K562 (cell line): ENCODE data around the gene KCND3. TPM values are rescaled to one million over a fixed set of nuclear protein-coding genes. Genes with fewer than 3 reads are reported as not detected.

Experiments used
- ATF3 ChIP-seq, 2 experiments: fragments of 450-650 bp in 1 of 2; sonication (generic) in 1 of 2; formaldehyde crosslinking in 1 of 2; IDR thresholded peaks in 1 of 2; conservative IDR thresholded peaks in 1 of 2; 2 replicates each; pipeline versions ENCODE4 v1.6.1 to v1.8.1; 2016 to 2023; ENCODE audit warnings: mild to moderate bottlenecking in 2 of 2, moderate library complexity in 2 of 2, inconsistent platforms in 1 of 2, missing genetic modification reagents in 1 of 2
- BACH1 ChIP-seq: fragments of 200-800 bp; sonication (Bioruptor generic); IDR thresholded peaks from 2 replicates; pipeline ENCODE4 v1.6.1; 2016; ENCODE audit warnings: missing genetic modification characterization, missing compliant biosample characterization
- CREM ChIP-seq: IDR thresholded peaks from 2 replicates; pipeline ENCODE4 v1.6.1; 2014; ENCODE audit warnings: antibody characterized with exemption, low read depth
- CTBP1 ChIP-seq: fragments of 450-650 bp; IDR thresholded peaks from 2 replicates; pipeline ENCODE4 v1.6.1; 2016; ENCODE audit warnings: borderline replicate concordance
- FOSL1 ChIP-seq: fragments of 200-800 bp; sonication (Bioruptor generic); conservative IDR thresholded peaks from 2 replicates; pipeline ENCODE4 v1.6.1; 2016; ENCODE audit warnings: missing genetic modification characterization, missing compliant biosample characterization
- FOXA1 ChIP-seq: fragments of 450-650 bp; IDR thresholded peaks from 2 replicates; pipeline ENCODE4 v1.6.1; 2016; ENCODE audit warnings: mild to moderate bottlenecking, borderline replicate concordance
- FOXJ3 ChIP-seq: sonication (generic); formaldehyde crosslinking; IDR thresholded peaks from 2 replicates; pipeline ENCODE4 v1.4.0; 2020; ENCODE audit warnings: mild to moderate bottlenecking, missing genetic modification reagents
- FUS ChIP-seq: fragments of 200-400 bp; formaldehyde crosslinking; optimal IDR thresholded peaks from 2 replicates; pipeline ENCODE3; 2017; ENCODE audit warnings: low read depth, low read length
- GABPB2 ChIP-seq: fragments of 250-450 bp; sonication (Bioruptor Pico); conservative IDR thresholded peaks from 2 replicates; pipeline ENCODE4 v1.5.1; 2021; ENCODE audit warnings: mild to moderate bottlenecking
- GATAD2B ChIP-seq: fragments of 450-650 bp; IDR thresholded peaks from 2 replicates; pipeline ENCODE4 v1.6.1; 2017; ENCODE audit warnings: mild to moderate bottlenecking, borderline replicate concordance
- HMGN3 ChIP-seq: IDR thresholded peaks from 2 replicates; pipeline ENCODE4 v1.6.1; 2011; ENCODE audit warnings: borderline replicate concordance, low read depth, mild to moderate bottlenecking, mixed read lengths, low read length; ENCODE audit not compliant: insufficient read length; ENCODE audit errors: extremely low read depth
- KLF1 ChIP-seq: fragments of 450-650 bp; IDR thresholded peaks from 2 replicates; pipeline ENCODE4 v1.6.1; 2016; ENCODE audit warnings: missing genetic modification characterization, missing compliant biosample characterization
- MAFG ChIP-seq: fragments of 450-650 bp; conservative IDR thresholded peaks from 2 replicates; pipeline ENCODE4 v1.6.1; 2016; ENCODE audit warnings: missing genetic modification characterization, missing compliant biosample characterization
- MAFK ChIP-seq: IDR thresholded peaks from 2 replicates; pipeline ENCODE4 v1.6.1; 2011; ENCODE audit warnings: low read length, improper control_type of control experiment
- RCOR1 ChIP-seq, 2 experiments: IDR thresholded peaks; 2 replicates each; pipeline ENCODE4 v1.6.1; 2012; ENCODE audit warnings: low read depth in 2 of 2, low read length in 2 of 2, borderline replicate concordance in 1 of 2, improper control_type of control experiment in 1 of 2
- TCF7L2 ChIP-seq: fragments of 150-350 bp; IDR thresholded peaks from 2 replicates; pipeline ENCODE4 v1.6.1; 2016; ENCODE audit warnings: low read depth, mild to moderate bottlenecking, low read length, moderate library complexity
- XRCC4 ChIP-seq: IDR thresholded peaks from one replicate; pipeline ENCODE4 v1.6.1; 2011; ENCODE audit not compliant: insufficient read depth, insufficient read length; ENCODE audit errors: extremely low read depth
- ZNF175 ChIP-seq: fragments of 200-800 bp; sonication (Bioruptor generic); IDR thresholded peaks from 2 replicates; pipeline ENCODE4 v1.6.1; 2016; ENCODE audit warnings: low read depth, mild to moderate bottlenecking, missing genetic modification characterization, missing compliant biosample characterization
- ZNF253 ChIP-seq: fragments of 250-450 bp; sonication (Bioruptor Pico); conservative IDR thresholded peaks from 2 replicates; pipeline ENCODE4 v1.6.1; 2021; ENCODE audit warnings: mild to moderate bottlenecking
- ZNF507 ChIP-seq: conservative IDR thresholded peaks from 2 replicates; pipeline ENCODE4 v1.6.1; 2017; ENCODE audit warnings: missing genetic modification characterization, missing compliant biosample characterization
- ZNF584 ChIP-seq: fragments of 200-800 bp; sonication (Bioruptor generic); IDR thresholded peaks from 2 replicates; pipeline ENCODE4 v1.6.1; 2016; ENCODE audit warnings: low read depth, mild to moderate bottlenecking, missing genetic modification characterization, missing compliant biosample characterization
- ZNF77 ChIP-seq: fragments of 250-450 bp; sonication (Bioruptor Pico); IDR thresholded peaks from 2 replicates; pipeline ENCODE4 v1.5.0; 2020
- polyA plus RNA-seq, 8 experiments: library from polyadenylated mRNA; depleted of rRNA in 4 of 8; stranded (reverse) in 5 of 8; unstranded in 3 of 8; fragments of >200 nt; fragmentation: Nextera tagmentation in 2 of 8; fragmentation: Illumina TruSeq in 1 of 8; extraction: Ambion mirVana in 2 of 8; extraction: Trizol in 1 of 8; gene quantifications; 2 replicates each; pipeline versions ENCODE4 v1.2.1 to v1.2.3, GENCODE V29; 2011 to 2014; ENCODE audit warnings: inconsistent platforms in 1 of 8, missing spikeins in 1 of 8
- total RNA-seq, 7 experiments: library from RNA; depleted of rRNA in 6 of 7; stranded (reverse); fragments of >200 nt in 6 of 7; fragmentation: Illumina TruSeq in 2 of 7; extraction: Trizol in 2 of 7; gene quantifications; 2 replicates each; pipeline versions ENCODE4 v1.2.1 to v1.2.3, GENCODE V29; 2011 to 2021; ENCODE audit warnings: low replicate concordance in 1 of 7
- TF ChIP-seq, protein P1 (sequence below), 3 experiments: IDR thresholded peaks in 2 of 3; conservative IDR thresholded peaks in 1 of 3; 2 replicates each; pipeline ENCODE4 v1.5.1; 2011 to 2012; ENCODE audit warnings: low read length in 3 of 3, mild to moderate bottlenecking in 3 of 3, control low read depth in 2 of 3, improper control_type of control experiment in 1 of 3, inconsistent platforms in 1 of 3, low read depth in 1 of 3, mixed read lengths in 1 of 3, moderate library complexity in 1 of 3; ENCODE audit not compliant: insufficient read depth in 2 of 3
- TF ChIP-seq, protein P2 (sequence below): sonication (generic); formaldehyde crosslinking; IDR thresholded peaks from 2 replicates; pipeline ENCODE4 v1.8.1; 2023; ENCODE audit warnings: mild to moderate bottlenecking, missing genetic modification reagents

KCND3 gene
- total and polyA plus RNA-seq, 9 of the 15 experiments (the other 6 are each of a cell fraction or from before 2014, with no cell fraction given) = not detected

DNA sequence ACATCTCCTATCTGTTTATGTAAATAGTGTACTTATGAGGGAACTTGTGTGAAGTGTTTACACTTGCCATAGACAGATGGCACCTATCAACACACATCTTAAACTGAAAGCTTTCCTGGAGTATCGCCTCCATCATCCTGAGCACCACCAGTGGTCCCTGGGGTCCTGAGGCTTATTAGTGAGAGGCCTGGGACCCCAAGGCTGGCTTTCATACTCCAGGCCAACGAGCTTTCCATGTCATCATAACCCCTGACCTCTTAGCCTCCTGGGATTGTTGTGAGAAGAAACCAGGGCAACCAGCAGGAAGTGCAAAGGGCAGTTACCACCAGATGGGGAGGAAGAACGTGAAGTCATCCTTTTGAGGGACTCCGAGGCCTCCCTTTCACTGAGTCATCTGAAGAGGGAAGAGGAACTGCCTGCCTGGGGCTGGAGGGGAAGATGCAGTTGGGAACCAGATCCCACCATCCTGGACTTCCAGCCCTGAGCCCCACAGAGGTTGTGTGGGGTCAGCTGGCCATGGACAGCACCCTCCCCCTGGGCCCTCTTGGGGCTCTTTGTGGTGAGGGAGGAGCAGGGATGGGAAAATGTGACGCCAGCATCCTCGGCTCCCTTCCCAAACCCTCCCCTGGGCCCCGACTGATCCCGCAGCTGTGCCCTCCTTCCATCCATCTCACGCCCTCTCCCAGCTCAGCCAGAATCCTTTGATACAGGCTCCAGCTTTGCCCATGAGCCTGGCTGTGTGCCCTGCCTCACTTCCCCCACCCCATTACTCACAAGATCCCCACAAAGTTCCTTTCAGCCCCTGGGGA, 256.1 kb downstream of the KCND3 start (continued):
- peak; percentile 85 for TF ChIP-seq ATF3 (IDR thresholded peaks at IDR 0.05)
- no peak for TF ChIP-seq ATF3 (CRISPR knock-in tag; conservative IDR thresholded peaks at IDR 0.05)
- TF ChIP-seq ZNF584 = peak; percentile 94
- no peak for TF ChIP-seq HMGN3
- TF ChIP-seq MAFG (tag) = peak; percentile 63
- peak; percentile 87 for TF ChIP-seq FOXJ3 (CRISPR knock-in tag)
- TF ChIP-seq TCF7L2 = no peak
- TF ChIP-seq ZNF77 (CRISPR knock-in tag) = no peak
- TF ChIP-seq, protein P1, sequence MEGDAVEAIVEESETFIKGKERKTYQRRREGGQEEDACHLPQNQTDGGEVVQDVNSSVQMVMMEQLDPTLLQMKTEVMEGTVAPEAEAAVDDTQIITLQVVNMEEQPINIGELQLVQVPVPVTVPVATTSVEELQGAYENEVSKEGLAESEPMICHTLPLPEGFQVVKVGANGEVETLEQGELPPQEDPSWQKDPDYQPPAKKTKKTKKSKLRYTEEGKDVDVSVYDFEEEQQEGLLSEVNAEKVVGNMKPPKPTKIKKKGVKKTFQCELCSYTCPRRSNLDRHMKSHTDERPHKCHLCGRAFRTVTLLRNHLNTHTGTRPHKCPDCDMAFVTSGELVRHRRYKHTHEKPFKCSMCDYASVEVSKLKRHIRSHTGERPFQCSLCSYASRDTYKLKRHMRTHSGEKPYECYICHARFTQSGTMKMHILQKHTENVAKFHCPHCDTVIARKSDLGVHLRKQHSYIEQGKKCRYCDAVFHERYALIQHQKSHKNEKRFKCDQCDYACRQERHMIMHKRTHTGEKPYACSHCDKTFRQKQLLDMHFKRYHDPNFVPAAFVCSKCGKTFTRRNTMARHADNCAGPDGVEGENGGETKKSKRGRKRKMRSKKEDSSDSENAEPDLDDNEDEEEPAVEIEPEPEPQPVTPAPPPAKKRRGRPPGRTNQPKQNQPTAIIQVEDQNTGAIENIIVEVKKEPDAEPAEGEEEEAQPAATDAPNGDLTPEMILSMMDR (IDR thresholded peaks at IDR 0.05 in 2 of 3, conservative IDR thresholded peaks at IDR 0.05 in 1 of 3; ENCODE audit: insufficient read depth in 2 of 3, low read depth in 1 of 3, low read length in 3 of 3) = 0 out of 6 replicates have a peak, but pooled peaks of 1 of the 3 experiments have one; percentile 1
- TF ChIP-seq RCOR1 (IDR thresholded peaks at IDR 0.05; ENCODE audit: borderline replicate concordance in 1 of 2, low read depth in 2 of 2, low read length in 2 of 2) = peak in 1 of 2 experiments; percentile 52; a peak in 1 of 4 replicates
- peak; percentile 34; the same call in 1 of the 2 replicates for TF ChIP-seq CREM
- no peak for TF ChIP-seq XRCC4
- peak; percentile 81 for TF ChIP-seq CTBP1
- TF ChIP-seq ZNF253 = no peak
- no peak for TF ChIP-seq KLF1
- 0 out of 2 replicates have a peak, but pooled peaks have one; percentile 38 for TF ChIP-seq ZNF175 (CRISPR knock-in tag)
- peak; percentile 59; the same call in 1 of the 2 replicates for TF ChIP-seq MAFK
- TF ChIP-seq FUS = no peak
- TF ChIP-seq FOSL1 (tag) = peak; percentile 88
- no peak for TF ChIP-seq GABPB2
- TF ChIP-seq FOXA1 = no peak
- no peak for TF ChIP-seq GATAD2B
- TF ChIP-seq, protein P2, sequence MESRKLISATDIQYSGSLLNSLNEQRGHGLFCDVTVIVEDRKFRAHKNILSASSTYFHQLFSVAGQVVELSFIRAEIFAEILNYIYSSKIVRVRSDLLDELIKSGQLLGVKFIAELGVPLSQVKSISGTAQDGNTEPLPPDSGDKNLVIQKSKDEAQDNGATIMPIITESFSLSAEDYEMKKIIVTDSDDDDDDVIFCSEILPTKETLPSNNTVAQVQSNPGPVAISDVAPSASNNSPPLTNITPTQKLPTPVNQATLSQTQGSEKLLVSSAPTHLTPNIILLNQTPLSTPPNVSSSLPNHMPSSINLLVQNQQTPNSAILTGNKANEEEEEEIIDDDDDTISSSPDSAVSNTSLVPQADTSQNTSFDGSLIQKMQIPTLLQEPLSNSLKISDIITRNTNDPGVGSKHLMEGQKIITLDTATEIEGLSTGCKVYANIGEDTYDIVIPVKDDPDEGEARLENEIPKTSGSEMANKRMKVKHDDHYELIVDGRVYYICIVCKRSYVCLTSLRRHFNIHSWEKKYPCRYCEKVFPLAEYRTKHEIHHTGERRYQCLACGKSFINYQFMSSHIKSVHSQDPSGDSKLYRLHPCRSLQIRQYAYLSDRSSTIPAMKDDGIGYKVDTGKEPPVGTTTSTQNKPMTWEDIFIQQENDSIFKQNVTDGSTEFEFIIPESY (CRISPR knock-in tag) = no peak
- TF ChIP-seq BACH1 (tag) = peak; percentile 66
- no peak for TF ChIP-seq ZNF507 (tag)
